H1 (cell line): ENCODE data around the gene CD300C. TPM values are rescaled to one million over a fixed set of nuclear protein-coding genes. Genes with fewer than 3 reads are reported as not detected.

ENCODE experiments used
- CTCF ChIA-PET: fragments of 300-600 bp; sonication (Branson Sonifier 250); formaldehyde crosslinking; loops from one replicate; lab custom pipeline; 2021; ENCODE audit not compliant: partially characterized antibody; lab: Charles Lee
- POLR2A ChIA-PET: fragments of 300-600 bp; sonication (Branson Sonifier 250); formaldehyde crosslinking; loops from one replicate; lab custom pipeline; 2021; ENCODE audit warnings: inconsistent platforms; ENCODE audit not compliant: partially characterized antibody; lab: Charles Lee
- DNase-seq, 2 experiments: peaks; one replicate each; pipeline versions ENCODE4 v3.0.0 to v3.0.0-alpha.2; 2010 to 2022; ENCODE audit warnings: low spot score in 2 of 2, low read depth in 1 of 2, mixed read lengths in 1 of 2
- FAIRE-seq: peaks from 2 replicates; lab custom pipeline; 2011; peaks lifted over from hg19 to GRCh38; lab: Jason Lieb, UNC
- H2AFZ ChIP-seq: 2 replicates; pipeline ENCODE4 v1.8.1; 2012; ENCODE audit warnings: low read length, inconsistent platforms
- H2AK5ac ChIP-seq: 2 replicates; pipeline ENCODE4 v1.6.1; 2013; ENCODE audit warnings: low read depth, low read length
- H2BK120ac ChIP-seq: replicated peaks from 2 replicates; pipeline ENCODE3; 2013; ENCODE audit warnings: low read depth, low read length, inconsistent platforms
- H2BK12ac ChIP-seq: 2 replicates; pipeline ENCODE4 v1.6.1; 2013; ENCODE audit warnings: low read depth, low read length
- H2BK15ac ChIP-seq: 2 replicates; pipeline ENCODE4 v1.6.1; 2013; ENCODE audit warnings: low read length
- H2BK20ac ChIP-seq: 2 replicates; pipeline ENCODE4 v1.6.1; 2013; ENCODE audit warnings: low read length
- H2BK5ac ChIP-seq: 2 replicates; pipeline ENCODE4 v1.6.1; 2013; ENCODE audit warnings: low read depth, low read length
- H3K14ac ChIP-seq: 2 replicates; pipeline ENCODE4 v1.6.1; 2013; ENCODE audit warnings: inconsistent platforms; ENCODE audit not compliant: insufficient read length
- H3K18ac ChIP-seq: 2 replicates; pipeline ENCODE4 v1.6.1; 2013; ENCODE audit warnings: low read length; ENCODE audit errors: extremely low read depth
- H3K23ac ChIP-seq: 2 replicates; pipeline ENCODE4 v1.6.1; 2013; ENCODE audit warnings: inconsistent platforms; ENCODE audit not compliant: insufficient read length
- H3K23me2 ChIP-seq: 2 replicates; pipeline ENCODE4 v1.6.1; 2013; ENCODE audit warnings: low read depth, low read length
- H3K27ac ChIP-seq: 2 replicates; pipeline ENCODE4 v1.6.1; 2011; ENCODE audit warnings: low read depth, low read length, inconsistent platforms
- H3K27me3 ChIP-seq, 4 experiments: replicated peaks in 1 of 4; 1 replicate in 1 of 4; 2 replicates in 3 of 4; pipeline versions ENCODE4 v1.6.1 to v1.8.1; 2011 to 2013; ENCODE audit warnings: low read length in 3 of 4, mild to moderate bottlenecking in 3 of 4, inconsistent platforms in 2 of 4, mixed read lengths in 2 of 4, moderate library complexity in 1 of 4; ENCODE audit not compliant: control insufficient read depth in 3 of 4, insufficient read depth in 3 of 4; ENCODE audit errors: extremely low read depth in 1 of 4
- H3K36me3 ChIP-seq, 4 experiments: 2 replicates each; pipeline versions ENCODE4 v1.6.1 to v1.8.1; 2011 to 2013; ENCODE audit warnings: mild to moderate bottlenecking in 4 of 4, low read length in 3 of 4, moderate library complexity in 2 of 4, control low read depth in 1 of 4, inconsistent platforms in 1 of 4; ENCODE audit not compliant: insufficient read depth in 4 of 4, control insufficient read depth in 2 of 4
- H3K4ac ChIP-seq: replicated peaks from 2 replicates; pipeline ENCODE3; 2013; ENCODE audit warnings: low read length, low read depth, mixed read lengths, inconsistent platforms; ENCODE audit not compliant: insufficient read length
- H3K4me1 ChIP-seq, 4 experiments: replicated peaks in 1 of 4; 1 replicate in 1 of 4; 2 replicates in 3 of 4; pipeline versions ENCODE4 v1.6.1 to v1.8.1; 2011 to 2013; ENCODE audit warnings: low read length in 3 of 4, inconsistent platforms in 2 of 4, mixed read lengths in 1 of 4; ENCODE audit not compliant: insufficient read depth in 4 of 4, control insufficient read depth in 3 of 4
- H3K4me2 ChIP-seq, 2 experiments: 2 replicates each; pipeline versions ENCODE4 v1.6.1 to v1.8.1; 2011 to 2013; ENCODE audit warnings: low read depth in 2 of 2, low read length in 2 of 2, control low read depth in 1 of 2, inconsistent platforms in 1 of 2, mild to moderate bottlenecking in 1 of 2; ENCODE audit not compliant: insufficient read depth in 1 of 2
- H3K4me3 ChIP-seq, 4 experiments: fragments of 200-600, 300-600 bp in 1 of 4; sonication (generic), shearing (Covaris generic), sonication (Bioruptor Twin) in 1 of 4; 2 replicates each; pipeline versions ENCODE4 v1.5.1 to v1.8.1; 2011 to 2016; ENCODE audit warnings: low read length in 4 of 4, low read depth in 3 of 4, control low read depth in 2 of 4, inconsistent platforms in 2 of 4, mild to moderate bottlenecking in 2 of 4, mixed read lengths in 1 of 4, moderate library complexity in 1 of 4; ENCODE audit not compliant: insufficient read depth in 2 of 4; ENCODE audit errors: extremely low read depth in 1 of 4
- H3K56ac ChIP-seq: replicated peaks from 2 replicates; pipeline ENCODE3; 2013; ENCODE audit warnings: low read depth, mild to moderate bottlenecking, mixed read lengths, low read length, inconsistent platforms; ENCODE audit not compliant: insufficient read length
- H3K79me1 ChIP-seq: 2 replicates; pipeline ENCODE4 v1.6.1; 2013; ENCODE audit warnings: low read depth, low read length, control low read depth
- H3K79me2 ChIP-seq, 2 experiments: 2 replicates each; pipeline versions ENCODE4 v1.6.1 to v1.8.1; 2012 to 2013; ENCODE audit warnings: low read length in 2 of 2, mild to moderate bottlenecking in 2 of 2, inconsistent platforms in 1 of 2; ENCODE audit not compliant: insufficient read depth in 2 of 2, control insufficient read depth in 1 of 2
- H3K9ac ChIP-seq, 4 experiments: replicated peaks in 1 of 4; 1 replicate in 1 of 4; 2 replicates in 3 of 4; pipeline versions ENCODE4 v1.6.1 to v1.8.1; 2011 to 2013; ENCODE audit warnings: low read depth in 3 of 4, low read length in 3 of 4, control low read depth in 2 of 4, mild to moderate bottlenecking in 2 of 4, moderate library complexity in 2 of 4, inconsistent platforms in 1 of 4; ENCODE audit errors: extremely low read depth in 1 of 4
- H3K9me3 ChIP-seq, 2 experiments: 2 replicates each; pipeline versions ENCODE4 v1.6.1 to v1.8.1; 2012 to 2013; ENCODE audit warnings: mild to moderate bottlenecking in 2 of 2, moderate library complexity in 2 of 2, control low read depth in 1 of 2, inconsistent platforms in 1 of 2, low read depth in 1 of 2, low read length in 1 of 2, mixed read lengths in 1 of 2; ENCODE audit not compliant: insufficient read depth in 2 of 2
- H4K20me1 ChIP-seq, 2 experiments: replicated peaks in 1 of 2; 2 replicates each; pipeline versions ENCODE3 to v1.8.1; 2011 to 2013; ENCODE audit warnings: inconsistent platforms in 2 of 2, low read length in 2 of 2, mild to moderate bottlenecking in 1 of 2; ENCODE audit not compliant: insufficient read depth in 2 of 2, control insufficient read depth in 1 of 2
- H4K5ac ChIP-seq: 2 replicates; pipeline ENCODE4 v1.6.1; 2013; ENCODE audit warnings: low read length, low read depth, mixed read lengths, inconsistent platforms; ENCODE audit not compliant: insufficient read length
- H4K8ac ChIP-seq: 2 replicates; pipeline ENCODE4 v1.8.0; 2013; ENCODE audit warnings: mild to moderate bottlenecking, moderate library complexity, low read length, inconsistent platforms; ENCODE audit not compliant: insufficient read depth; ENCODE audit errors: extremely low read depth
- H4K91ac ChIP-seq: replicated peaks from 2 replicates; pipeline ENCODE3; 2013; ENCODE audit warnings: low read length, mixed read lengths, inconsistent platforms; ENCODE audit not compliant: insufficient read length
- ATF2 ChIP-seq: IDR thresholded peaks from 2 replicates; pipeline ENCODE4 v1.6.1; 2012; ENCODE audit warnings: low read length, inconsistent platforms
- ATF3 ChIP-seq: IDR thresholded peaks from 2 replicates; pipeline ENCODE4 v1.6.1; 2011; ENCODE audit warnings: low read depth, mild to moderate bottlenecking, low read length; ENCODE audit not compliant: insufficient read depth
- NANOG ChIP-seq: IDR thresholded peaks from 2 replicates; pipeline ENCODE4 v1.6.1; 2011; ENCODE audit warnings: low read length, low read depth, mild to moderate bottlenecking, inconsistent platforms; ENCODE audit not compliant: insufficient read depth, poor library complexity, severe bottlenecking
- POLR2AphosphoS5 ChIP-seq: IDR thresholded peaks from 2 replicates; pipeline ENCODE4 v1.6.1; 2011; ENCODE audit warnings: low read depth, low read length
- RNF2 ChIP-seq: fragments of 200-900, 300-1000 bp; sonication (generic); IDR thresholded peaks from 2 replicates; pipeline ENCODE4 v1.7.1; 2016; ENCODE audit warnings: borderline replicate concordance, low read depth, mild to moderate bottlenecking, antibody characterized with exemption, low read length; ENCODE audit not compliant: poor library complexity, severe bottlenecking; ENCODE audit errors: missing control alignments
- USF2 ChIP-seq: IDR thresholded peaks from 2 replicates; pipeline ENCODE4 v1.6.1; 2011; ENCODE audit warnings: low read length, improper control_type of control experiment
- YY1 ChIP-seq: IDR thresholded peaks from 2 replicates; pipeline ENCODE4 v1.6.1; 2011; ENCODE audit warnings: low read depth, mild to moderate bottlenecking, low read length
- WGBS, 2 experiments: shearing (Covaris generic) in 1 of 2; methylation state at CpG; one replicate each; pipeline versions ENCODE4 v1.1.6 to v1.1.7; 2013 to 2015; ENCODE audit warnings: low lambda C conversion rate in 2 of 2, mixed read lengths in 2 of 2, inconsistent platforms in 1 of 2, low coverage in 1 of 2, missing lambda C conversion rate in 1 of 2; ENCODE audit not compliant: insufficient replicate concordance in 2 of 2, insufficient coverage in 1 of 2, insufficient read length in 1 of 2; ENCODE audit errors: extremely low coverage in 1 of 2, missing lambda C conversion rate in 1 of 2; 5-methylcytosine and 5-hydroxymethylcytosine counted together
- polyA plus RNA-seq, 7 experiments: library from polyadenylated mRNA; depleted of rRNA in 3 of 7; stranded (reverse) in 5 of 7; unstranded in 2 of 7; fragments of >200 nt in 5 of 7; fragments of 200-250 nt in 2 of 7; gene quantifications; 1 replicate in 5 of 7; 2 replicates in 1 of 7; 4 replicates in 1 of 7; pipeline versions ENCODE4 v1.2.1 to v1.2.3, GENCODE V29; 2011 to 2013; ENCODE audit warnings: missing spikeins in 2 of 7, mixed read lengths in 2 of 7
- total RNA-seq: library from RNA; stranded (reverse); fragmentation: NEBNext Ultra II Directional; extraction: Animal tissue kit (Norgen Biotek cat#: 25700); gene quantifications from 2 replicates; pipeline ENCODE4 v1.2.1, GENCODE V29; 2021

Gene CD300C
- total and polyA plus RNA-seq, 2 of the 8 experiments (the other 6 are each of a cell fraction or from before 2014, with no cell fraction given), result not detected

- no peak overlapping the region for H2BK20ac ChIP-seq
- H3K14ac ChIP-seq, result no peak overlapping the region
- peaks cover 0 to 4% (median under 1%) of the 10 kb centered on the region in 4 experiments; a peak in 1 of 7 replicates for H3K27me3 ChIP-seq
- no peak overlapping the region for H4K5ac ChIP-seq
- H3K79me2 ChIP-seq, result no peaks in the 10 kb centered on the region; a peak in 1 of 4 replicates
- no peak overlapping the region for H3K4me3 ChIP-seq
- peaks cover 10% of the 10 kb centered on the region for H3K23me2 ChIP-seq
- H2AFZ ChIP-seq, result no peak overlapping the region
- H3K27ac ChIP-seq, result no peak overlapping the region
- peaks cover 0 to 3% (median 0%) of the 10 kb centered on the region in 4 experiments; a peak in 1 of 7 replicates for H3K4me1 ChIP-seq
- H3K23ac ChIP-seq, result no peak overlapping the region
- H2BK12ac ChIP-seq, result no peak overlapping the region
- H3K18ac ChIP-seq, result no peak overlapping the region
- DNase-seq (no peak), FAIRE-seq (no peak)
- POLR2A ChIA-PET, result no interaction called here
- H3K36me3 ChIP-seq, result no peaks in the 10 kb centered on the region
- H2BK120ac ChIP-seq, result no peak overlapping the region
- no peak overlapping the region for H3K4ac ChIP-seq
- H4K20me1 ChIP-seq, result peaks cover 0 to 10% of the 10 kb centered on the region in 2 experiments
- WGBS, 2 experiments, result 93% methylated on average over 4 of the region's 4 CpGs; no CpG with 5 or more reads in 1 of the 2 experiments
- no peak for TF ChIP-seq RNF2
- TF ChIP-seq POLR2AphosphoS5, result no peak
- no peak for TF ChIP-seq ATF2
- no peak for TF ChIP-seq YY1
- TF ChIP-seq ATF3, result no peak
- TF ChIP-seq NANOG, result no peak
- TF ChIP-seq USF2, result no peak
- TF ChIP-seq, all 59 proteins: peak for 0
- H3K9me3 ChIP-seq, result no peaks in the 10 kb centered on the region
- CTCF ChIA-PET, result interaction anchor here (0.8 to 2.0 kb wide), 5 partner anchors 11 to 192 kb away, joined by 3 to 8 read pairs (median 4); no protein-coding TSS in a partner anchor
- no peak overlapping the region for H4K91ac ChIP-seq
- H2BK5ac ChIP-seq, result no peak overlapping the region
- H2AK5ac ChIP-seq, result no peak overlapping the region
- no peak overlapping the region for H2BK15ac ChIP-seq
- H3K56ac ChIP-seq, result no peak overlapping the region
- H3K79me1 ChIP-seq, result peaks cover 7% of the 10 kb centered on the region
- H4K8ac ChIP-seq, result no peak overlapping the region
- H3K9ac ChIP-seq, result no peak overlapping the region
- H3K4me2 ChIP-seq, result no peak overlapping the region
Measured at GRCh38 chr17:74571621-74572270, 25.8 kb upstream of the CD300C start.
